Stimulated activated CD8-positive, alpha-beta memory T cell treated with anti-CD3 and anti-CD28 coated beads, Interleukin-7, amount 100 ng/mL, for 24 hours (primary cell): ENCODE data around the gene REXO5.
"Not testable (repeated sequence)": the region's sequence is repeated elsewhere in the genome, so short reads cannot be mapped to it uniquely, and the experiment has no call there.

Experiments used
- DNase-seq: peaks from one replicate; pipeline ENCODE4 v3.0.0-alpha.2; 2020; ENCODE audit warnings: low read depth

REXO5 gene, protein sequence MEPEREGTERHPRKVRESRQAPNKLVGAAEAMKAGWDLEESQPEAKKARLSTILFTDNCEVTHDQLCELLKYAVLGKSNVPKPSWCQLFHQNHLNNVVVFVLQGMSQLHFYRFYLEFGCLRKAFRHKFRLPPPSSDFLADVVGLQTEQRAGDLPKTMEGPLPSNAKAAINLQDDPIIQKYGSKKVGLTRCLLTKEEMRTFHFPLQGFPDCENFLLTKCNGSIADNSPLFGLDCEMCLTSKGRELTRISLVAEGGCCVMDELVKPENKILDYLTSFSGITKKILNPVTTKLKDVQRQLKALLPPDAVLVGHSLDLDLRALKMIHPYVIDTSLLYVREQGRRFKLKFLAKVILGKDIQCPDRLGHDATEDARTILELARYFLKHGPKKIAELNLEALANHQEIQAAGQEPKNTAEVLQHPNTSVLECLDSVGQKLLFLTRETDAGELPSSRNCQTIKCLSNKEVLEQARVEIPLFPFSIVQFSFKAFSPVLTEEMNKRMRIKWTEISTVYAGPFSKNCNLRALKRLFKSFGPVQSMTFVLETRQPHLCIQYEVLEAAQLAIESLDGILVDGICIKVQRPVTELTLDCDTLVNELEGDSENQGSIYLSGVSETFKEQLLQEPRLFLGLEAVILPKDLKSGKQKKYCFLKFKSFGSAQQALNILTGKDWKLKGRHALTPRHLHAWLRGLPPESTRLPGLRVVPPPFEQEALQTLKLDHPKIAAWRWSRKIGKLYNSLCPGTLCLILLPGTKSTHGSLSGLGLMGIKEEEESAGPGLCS

DNA sequence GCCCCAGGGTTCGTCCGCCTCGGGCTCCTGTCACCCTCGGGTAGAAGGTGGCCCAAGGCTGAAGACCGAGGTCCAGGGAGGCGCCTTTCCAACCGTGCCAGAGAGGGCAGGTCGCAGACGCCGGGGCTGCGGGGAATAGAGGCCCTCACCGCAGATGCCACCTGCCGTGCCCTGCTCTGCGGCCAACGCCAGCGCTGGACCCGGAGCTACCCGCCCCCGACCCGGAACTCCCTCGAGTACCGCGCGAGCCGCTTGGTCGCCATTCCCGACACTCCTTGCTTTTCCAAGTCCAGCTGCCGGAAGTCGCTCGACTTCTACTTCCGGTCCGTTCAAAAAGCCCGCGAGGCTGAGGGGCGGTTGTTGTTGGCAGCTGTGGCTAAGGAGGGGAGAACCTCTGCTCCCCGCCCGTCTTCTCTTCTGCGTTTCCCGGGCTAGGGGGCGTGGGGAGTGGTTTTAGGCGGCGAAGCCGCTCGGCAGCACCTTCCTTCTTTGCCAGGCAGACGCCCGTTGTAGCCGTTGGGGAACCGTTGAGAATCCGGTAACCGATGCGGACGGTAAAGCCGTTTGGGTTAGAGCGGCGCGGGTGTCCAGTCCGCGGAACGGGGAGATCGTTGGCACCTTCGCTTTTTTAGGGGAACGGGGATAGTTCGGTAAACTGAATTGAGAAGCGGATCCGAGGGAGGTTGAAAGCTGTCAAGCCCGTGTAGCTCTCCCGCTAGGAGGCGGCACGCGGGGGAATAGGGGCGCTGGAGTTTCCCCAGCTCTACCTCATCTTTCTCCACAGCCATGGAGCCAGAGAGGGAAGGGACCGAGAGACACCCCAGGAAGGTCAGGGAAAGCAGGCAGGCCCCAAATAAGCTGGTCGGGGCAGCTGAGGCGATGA lies at the start of gene REXO5, which contains the start of gene ERI2:
Gene REXO5 (plus strand): TSS at position 360 of the 883 bp plus-strand sequence. CDS start 427 bp downstream, at position 787.
Gene ERI2 (minus strand): TSS at position 305 of the 883 bp plus-strand sequence. CDS start 42 bp downstream, at position 263.
- peak; percentile 55 for DNase-seq

- DNase-seq: no peak
These were observed 46.0 kb upstream of the REXO5 start for GRCh38 chr16:20760346-20760745.

- DNase-seq: no peak
These were observed 45.2 kb upstream of the REXO5 start for GRCh38 chr16:20761175-20761574.

- no peak for DNase-seq
These were observed 43.8 kb upstream of the REXO5 start for GRCh38 chr16:20762404-20763123.

- DNase-seq: peak; percentile 20
These were observed 42.7 kb upstream of the REXO5 start, which contains the start of gene ACSM3 for GRCh38 chr16:20763461-20764232. TSS of gene ACSM3 (plus strand) at chr16:20764014. CDS start at chr16:20770035, 6,021 bp downstream.

- DNase-seq: not testable (repeated sequence)
These were observed 41.9 kb upstream of the REXO5 start for GRCh38 chr16:20764448-20764847.

DNA sequence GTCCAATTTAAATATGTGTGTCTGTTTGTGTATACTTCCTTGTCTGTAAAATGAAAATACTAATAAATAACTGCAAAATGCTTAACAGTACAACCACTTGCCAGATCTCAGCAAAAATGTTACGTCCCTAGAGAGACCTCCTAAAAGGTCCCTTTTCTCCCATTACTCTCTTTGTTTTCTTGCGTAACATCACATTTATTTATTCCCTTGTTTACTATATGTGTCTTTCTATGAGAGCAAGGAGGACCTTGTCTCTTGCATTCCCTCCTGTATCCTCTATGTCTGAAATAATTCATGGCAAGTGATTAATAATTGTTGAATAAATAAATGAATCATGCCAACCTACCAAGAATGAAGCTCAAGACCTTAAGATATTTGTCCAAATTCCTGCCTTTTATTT lies 40.6 kb upstream of the REXO5 start:
- no peak for DNase-seq

DNA sequence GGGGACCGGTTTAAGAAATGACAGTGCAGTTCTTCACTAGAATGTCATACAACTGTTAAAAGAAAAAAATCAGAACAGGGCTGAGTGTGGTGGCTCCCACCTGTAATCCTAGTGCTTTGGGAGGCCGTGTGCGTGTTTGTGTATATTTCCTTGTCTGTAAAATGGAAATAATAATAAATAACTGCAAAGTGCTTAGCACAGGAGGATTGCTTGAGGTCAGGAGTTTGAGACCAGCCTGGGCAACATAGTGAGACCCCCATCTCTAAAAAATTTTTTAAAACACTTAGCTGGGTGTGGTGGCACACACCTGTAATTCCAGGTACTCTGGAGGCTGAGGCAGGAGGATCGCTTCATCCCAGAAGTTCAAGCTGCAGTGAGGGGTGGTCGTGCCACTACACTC lies 40.0 kb upstream of the REXO5 start:
- DNase-seq: no peak

- no peak for DNase-seq
These were observed 38.8 kb upstream of the REXO5 start for GRCh38 chr16:20767577-20767976.

DNA sequence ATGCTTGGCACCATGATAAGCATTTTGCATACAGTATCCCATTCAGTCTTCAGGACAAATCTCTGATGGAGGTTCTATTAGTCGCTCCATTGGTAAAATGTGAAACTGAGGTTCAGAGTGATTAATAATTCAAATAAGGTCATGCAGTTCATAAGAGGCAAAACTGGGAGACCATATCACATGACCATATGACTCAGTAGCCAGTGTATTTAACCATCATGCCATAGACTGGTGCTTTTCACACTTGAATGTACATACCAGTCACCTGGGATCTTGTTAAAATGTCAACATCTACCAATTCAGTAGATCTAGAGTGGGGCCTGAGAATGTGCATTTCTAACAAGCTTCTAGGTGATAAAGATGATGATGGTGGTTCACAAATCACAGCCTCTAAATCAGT lies 38.2 kb upstream of the REXO5 start:
- DNase-seq: no peak

DNA sequence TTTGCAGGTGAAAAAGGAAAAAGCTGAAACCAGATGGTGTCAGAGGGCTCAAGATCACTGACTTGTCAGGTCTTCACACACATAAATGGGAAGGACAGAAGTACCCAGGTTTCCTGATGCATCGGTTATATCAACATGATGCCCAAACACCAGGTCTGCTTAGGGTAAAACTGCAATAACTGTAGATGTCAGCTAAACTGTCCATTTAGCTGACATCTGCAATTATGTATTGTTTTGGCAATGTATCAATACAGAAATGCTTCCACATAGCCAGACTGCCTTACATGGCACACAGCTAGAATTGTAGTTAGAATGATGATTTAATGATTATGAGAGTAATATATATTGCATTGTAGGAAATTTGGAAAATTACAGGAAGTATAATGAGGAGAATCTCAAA lies 37.5 kb upstream of the REXO5 start:
- DNase-seq: no peak

GRCh38 chr16:20773679-20774078 lies 32.6 kb upstream of the REXO5 start:
- no peak for DNase-seq

- DNase-seq: peak; percentile 30
These were observed 31.5 kb upstream of the REXO5 start for GRCh38 chr16:20774703-20775362.

- DNase-seq: no peak
These were observed 24.6 kb upstream of the REXO5 start for GRCh38 chr16:20781697-20782096.

GRCh38 chr16:20782470-20782869 lies 23.9 kb upstream of the REXO5 start:
- DNase-seq: no peak

DNA sequence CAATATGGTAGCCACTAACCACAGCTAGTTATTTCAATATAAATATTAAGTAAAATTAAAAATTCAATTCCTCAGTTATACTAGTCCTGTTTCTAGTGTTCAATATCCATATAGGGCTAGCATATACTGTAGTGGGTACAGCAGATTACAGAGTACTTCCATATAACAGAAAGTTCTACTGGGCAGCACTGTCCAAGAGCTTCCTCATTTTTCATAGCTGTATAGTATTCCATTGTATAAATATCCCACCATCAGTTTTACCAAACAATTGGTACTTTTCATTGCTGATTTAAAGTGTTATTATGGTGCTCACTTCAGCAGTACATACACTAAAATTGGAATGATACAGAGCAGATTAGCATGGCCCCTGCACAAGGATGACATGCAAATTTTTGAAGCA lies 22.1 kb upstream of the REXO5 start:
- DNase-seq: no peak

- DNase-seq: no peak
These were observed 17.2 kb upstream of the REXO5 start for GRCh38 chr16:20789130-20789529.

- DNase-seq: no peak
These were observed 14.3 kb upstream of the REXO5 start for GRCh38 chr16:20791923-20792612.

- DNase-seq: no peak
These were observed 8.0 kb upstream of the REXO5 start for GRCh38 chr16:20798364-20798763.
